Liver (tissue), 3 donors: ENCODE measurements around the gene N4BP2.

Experiments used
- EGR1 ChIP-seq, 2 donors: IDR thresholded peaks; 2 replicates each; pipeline ENCODE4 v1.6.1; 2016 to 2018; ENCODE audit warnings: antibody characterized with exemption in 2 of 2, low read depth in 2 of 2
- GABPA ChIP-seq, 2 donors: IDR thresholded peaks in 1 of 2; conservative IDR thresholded peaks in 1 of 2; 2 replicates each; pipeline ENCODE4 v1.6.1; 2016; ENCODE audit warnings: antibody characterized with exemption in 2 of 2, mild to moderate bottlenecking in 1 of 2, moderate library complexity in 1 of 2
- HNF4A ChIP-seq, 2 donors: conservative IDR thresholded peaks; 2 replicates each; pipeline ENCODE4 v1.6.1; 2016; ENCODE audit warnings: antibody characterized with exemption in 2 of 2, mild to moderate bottlenecking in 2 of 2
- MAX ChIP-seq: IDR thresholded peaks from 2 replicates; pipeline ENCODE4 v1.6.1; 2016; ENCODE audit warnings: antibody characterized with exemption
- RAD21 ChIP-seq, 2 donors: IDR thresholded peaks; 2 replicates each; pipeline ENCODE4 v1.6.1; 2016; ENCODE audit warnings: antibody characterized with exemption in 2 of 2, mild to moderate bottlenecking in 2 of 2
- RXRA ChIP-seq, 2 donors: IDR thresholded peaks; 2 replicates each; pipeline ENCODE4 v1.6.1; 2017 to 2018; ENCODE audit warnings: antibody characterized with exemption in 2 of 2, mild to moderate bottlenecking in 1 of 2
- TF ChIP-seq, protein P1 (sequence below): fragments of 150-350 bp; IDR thresholded peaks from 2 replicates; pipeline ENCODE4 v1.5.1; 2017; ENCODE audit warnings: improper control_type of control experiment, low read depth, low read length; ENCODE audit not compliant: missing input control
- TF ChIP-seq, protein P2 (sequence below): IDR thresholded peaks from 2 replicates; pipeline ENCODE4 v1.6.1; 2016; ENCODE audit warnings: antibody characterized with exemption
- TF ChIP-seq, protein P3 (sequence below): IDR thresholded peaks from 2 replicates; pipeline ENCODE4 v1.6.1; 2016; ENCODE audit warnings: antibody characterized with exemption
- donor health status: healthy.
- donor health status: healthy.

DNA sequence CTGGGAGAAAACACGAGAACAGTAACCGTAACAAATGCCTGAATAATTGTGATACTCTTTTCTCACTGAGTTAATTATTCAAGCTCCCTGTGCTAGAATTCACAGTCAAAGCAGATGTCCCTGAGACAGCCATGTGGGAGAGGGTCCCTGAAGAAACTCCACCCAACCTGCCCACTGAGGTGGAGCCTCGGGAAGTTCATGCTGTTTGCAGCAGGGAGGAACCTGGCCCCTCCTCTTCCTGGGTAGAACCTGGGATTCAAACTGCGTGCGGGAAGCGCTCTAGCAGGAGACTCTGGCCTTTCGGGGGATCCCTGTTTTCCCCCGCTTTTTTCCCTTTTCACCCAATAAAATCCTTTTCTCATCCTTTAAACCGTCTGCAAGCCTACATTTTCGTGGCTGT lies 120.0 kb downstream of the N4BP2 start:
- TF ChIP-seq GABPA (IDR thresholded peaks at IDR 0.05 in 1 of 2, conservative IDR thresholded peaks at IDR 0.05 in 1 of 2) (no peak), RAD21 (IDR thresholded peaks at IDR 0.05) (no peak), RXRA (IDR thresholded peaks at IDR 0.05) (no peak), MAX (no peak), HNF4A (conservative IDR thresholded peaks at IDR 0.05) (no peak), EGR1 (IDR thresholded peaks at IDR 0.05; ENCODE audit: low read depth in 2 of 2) (no peak)
- TF ChIP-seq, protein P1, sequence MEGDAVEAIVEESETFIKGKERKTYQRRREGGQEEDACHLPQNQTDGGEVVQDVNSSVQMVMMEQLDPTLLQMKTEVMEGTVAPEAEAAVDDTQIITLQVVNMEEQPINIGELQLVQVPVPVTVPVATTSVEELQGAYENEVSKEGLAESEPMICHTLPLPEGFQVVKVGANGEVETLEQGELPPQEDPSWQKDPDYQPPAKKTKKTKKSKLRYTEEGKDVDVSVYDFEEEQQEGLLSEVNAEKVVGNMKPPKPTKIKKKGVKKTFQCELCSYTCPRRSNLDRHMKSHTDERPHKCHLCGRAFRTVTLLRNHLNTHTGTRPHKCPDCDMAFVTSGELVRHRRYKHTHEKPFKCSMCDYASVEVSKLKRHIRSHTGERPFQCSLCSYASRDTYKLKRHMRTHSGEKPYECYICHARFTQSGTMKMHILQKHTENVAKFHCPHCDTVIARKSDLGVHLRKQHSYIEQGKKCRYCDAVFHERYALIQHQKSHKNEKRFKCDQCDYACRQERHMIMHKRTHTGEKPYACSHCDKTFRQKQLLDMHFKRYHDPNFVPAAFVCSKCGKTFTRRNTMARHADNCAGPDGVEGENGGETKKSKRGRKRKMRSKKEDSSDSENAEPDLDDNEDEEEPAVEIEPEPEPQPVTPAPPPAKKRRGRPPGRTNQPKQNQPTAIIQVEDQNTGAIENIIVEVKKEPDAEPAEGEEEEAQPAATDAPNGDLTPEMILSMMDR = no peak
- TF ChIP-seq, protein P2, sequence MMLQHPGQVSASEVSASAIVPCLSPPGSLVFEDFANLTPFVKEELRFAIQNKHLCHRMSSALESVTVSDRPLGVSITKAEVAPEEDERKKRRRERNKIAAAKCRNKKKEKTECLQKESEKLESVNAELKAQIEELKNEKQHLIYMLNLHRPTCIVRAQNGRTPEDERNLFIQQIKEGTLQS = no peak
- TF ChIP-seq, protein P3, sequence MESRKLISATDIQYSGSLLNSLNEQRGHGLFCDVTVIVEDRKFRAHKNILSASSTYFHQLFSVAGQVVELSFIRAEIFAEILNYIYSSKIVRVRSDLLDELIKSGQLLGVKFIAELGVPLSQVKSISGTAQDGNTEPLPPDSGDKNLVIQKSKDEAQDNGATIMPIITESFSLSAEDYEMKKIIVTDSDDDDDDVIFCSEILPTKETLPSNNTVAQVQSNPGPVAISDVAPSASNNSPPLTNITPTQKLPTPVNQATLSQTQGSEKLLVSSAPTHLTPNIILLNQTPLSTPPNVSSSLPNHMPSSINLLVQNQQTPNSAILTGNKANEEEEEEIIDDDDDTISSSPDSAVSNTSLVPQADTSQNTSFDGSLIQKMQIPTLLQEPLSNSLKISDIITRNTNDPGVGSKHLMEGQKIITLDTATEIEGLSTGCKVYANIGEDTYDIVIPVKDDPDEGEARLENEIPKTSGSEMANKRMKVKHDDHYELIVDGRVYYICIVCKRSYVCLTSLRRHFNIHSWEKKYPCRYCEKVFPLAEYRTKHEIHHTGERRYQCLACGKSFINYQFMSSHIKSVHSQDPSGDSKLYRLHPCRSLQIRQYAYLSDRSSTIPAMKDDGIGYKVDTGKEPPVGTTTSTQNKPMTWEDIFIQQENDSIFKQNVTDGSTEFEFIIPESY = no peak
